Endothelial cell (in vitro differentiated cells): ENCODE measurements around the gene TRPV2. TPM values are rescaled to one million over a fixed set of nuclear protein-coding genes. Genes with fewer than 3 reads are reported as not detected.

Experiments used
- DNase-seq: peaks from one replicate; pipeline ENCODE4 v3.0.0; 2021; ENCODE audit warnings: low spot score
- H3K27ac Mint-ChIP-seq: one replicate; pipeline ENCODE4 v1.8.0; 2021; ENCODE audit warnings: mixed read lengths, inconsistent platforms; ENCODE audit not compliant: unreplicated experiment
- H3K27me3 Mint-ChIP-seq: one replicate; pipeline ENCODE4 v1.8.0; 2021; ENCODE audit warnings: mild to moderate bottlenecking, moderate library complexity, mixed read lengths, inconsistent platforms; ENCODE audit not compliant: unreplicated experiment
- H3K36me3 Mint-ChIP-seq: one replicate; pipeline ENCODE4 v1.8.0; 2021; ENCODE audit warnings: mild to moderate bottlenecking, low read depth, mixed read lengths, inconsistent platforms; ENCODE audit not compliant: unreplicated experiment
- H3K4me1 Mint-ChIP-seq: one replicate; pipeline ENCODE4 v1.8.0; 2021; ENCODE audit warnings: mild to moderate bottlenecking, mixed read lengths, inconsistent platforms; ENCODE audit not compliant: unreplicated experiment
- H3K4me3 Mint-ChIP-seq: one replicate; pipeline ENCODE4 v1.8.0; 2021; ENCODE audit warnings: mild to moderate bottlenecking, mixed read lengths, inconsistent platforms; ENCODE audit not compliant: unreplicated experiment
- H3K9me3 Mint-ChIP-seq: one replicate; pipeline ENCODE4 v1.8.0; 2021; ENCODE audit warnings: mixed read lengths, inconsistent platforms; ENCODE audit not compliant: unreplicated experiment
- CTCF ChIP-seq: fragments of 200-600 bp; sonication (generic); IDR thresholded peaks from one replicate; pipeline ENCODE4 v1.5.0; 2021; ENCODE audit warnings: antibody characterized with exemption; ENCODE audit not compliant: unreplicated experiment
- long read RNA-seq: library from polyadenylated mRNA; unstranded; transcript quantifications from one replicate; pipeline ENCODE4 v2.0.0, GENCODE V29; 2020; ENCODE audit not compliant: unreplicated experiment
- total RNA-seq: library from RNA; stranded (reverse); fragmentation: NEBNext Ultra II Directional; extraction: Animal tissue kit (Norgen Biotek cat#: 25700); gene quantifications from one replicate; pipeline ENCODE4 v1.2.1, GENCODE V29; 2021; ENCODE audit not compliant: unreplicated experiment

TRPV2 gene
- 4.8 TPM for total RNA-seq
- long read RNA-seq, partial matches to known transcripts, result 0 of 2 reads
- long read RNA-seq, other reads (novel, unspliced or antisense), result 1 of 2 reads

- no peak for TF ChIP-seq CTCF
- H3K27ac Mint-ChIP-seq, result no peak within 1 kb of the TSS
- H3K4me3 Mint-ChIP-seq, result no peak within 1 kb of the TSS
- H3K4me1 Mint-ChIP-seq, result peaks cover 12% of the 10 kb centered on the region
- DNase-seq, result no peak
- H3K9me3 Mint-ChIP-seq, result no peaks in the 10 kb centered on the region
- H3K27me3 Mint-ChIP-seq, result peaks cover 6% of the 10 kb centered on the region
- H3K36me3 Mint-ChIP-seq, result no peaks in the 10 kb centered on the region
Measured at GRCh38 chr17:16415031-16415924, at the start of gene TRPV2. Gene TRPV2, plus strand, starts transcription at chr17:16415571. Its CDS starts 2,098 bp downstream, at chr17:16417669.

GRCh38 chr17:16371742-16372141 is 43.6 kb upstream of the TRPV2 start:
- no peaks in the 10 kb centered on the region for H3K9me3 Mint-ChIP-seq

GRCh38 chr17:16374146-16374938 is 41.0 kb upstream of the TRPV2 start:
- H3K9me3 Mint-ChIP-seq, result no peaks in the 10 kb centered on the region
- H3K27me3 Mint-ChIP-seq, result peaks cover 1% of the 10 kb centered on the region
- no peak overlapping the region for H3K4me3 Mint-ChIP-seq
- peaks cover 3% of the 10 kb centered on the region for H3K4me1 Mint-ChIP-seq
- TF ChIP-seq CTCF, result no peak
- H3K36me3 Mint-ChIP-seq, result no peaks in the 10 kb centered on the region
- no peak for DNase-seq
- H3K27ac Mint-ChIP-seq, result no peak overlapping the region

More at GRCh38 chr17:16371742-16372141, 43.6 kb upstream of the TRPV2 start:
- TF ChIP-seq CTCF, result no peak
- H3K4me3 Mint-ChIP-seq, result no peak overlapping the region
- H3K27ac Mint-ChIP-seq, result no peak overlapping the region
- peaks cover 1% of the 10 kb centered on the region for H3K27me3 Mint-ChIP-seq
- no peak for DNase-seq
- H3K4me1 Mint-ChIP-seq, result peaks cover 3% of the 10 kb centered on the region
- no peaks in the 10 kb centered on the region for H3K36me3 Mint-ChIP-seq

- peaks cover 19% of the 10 kb centered on the region for H3K4me1 Mint-ChIP-seq
- H3K9me3 Mint-ChIP-seq, result no peaks in the 10 kb centered on the region
- TF ChIP-seq CTCF, result no peak
- no peak overlapping the region for H3K27ac Mint-ChIP-seq
- no peak for DNase-seq
- peaks cover 20% of the 10 kb centered on the region for H3K36me3 Mint-ChIP-seq
- peaks cover 13% of the 10 kb centered on the region for H3K27me3 Mint-ChIP-seq
- H3K4me3 Mint-ChIP-seq, result no peak overlapping the region
Measured at GRCh38 chr17:16377941-16378341, 37.4 kb upstream of the TRPV2 start.
